Esophagus squamous epithelium (tissue), 4 donors: ENCODE data around the gene TADA2B.

Source experiments
- POLR2A ChIP-seq, 4 donors: fragments of 450-650 bp; IDR thresholded peaks; one replicate each; pipeline ENCODE4 v1.6.1; 2017; ENCODE audit warnings: antibody characterized with exemption in 4 of 4, mild to moderate bottlenecking in 4 of 4, moderate library complexity in 3 of 4
- TF ChIP-seq, protein P1 (sequence below), 6 experiments: fragments of 450-650 bp in 4 of 6; fragments of 200-600 bp in 2 of 6; sonication (generic) in 2 of 6; IDR thresholded peaks; one replicate each; pipeline ENCODE4 v1.5.1; 2016 to 2019; ENCODE audit warnings: antibody characterized with exemption in 6 of 6, mild to moderate bottlenecking in 4 of 6, moderate library complexity in 4 of 6

DNA sequence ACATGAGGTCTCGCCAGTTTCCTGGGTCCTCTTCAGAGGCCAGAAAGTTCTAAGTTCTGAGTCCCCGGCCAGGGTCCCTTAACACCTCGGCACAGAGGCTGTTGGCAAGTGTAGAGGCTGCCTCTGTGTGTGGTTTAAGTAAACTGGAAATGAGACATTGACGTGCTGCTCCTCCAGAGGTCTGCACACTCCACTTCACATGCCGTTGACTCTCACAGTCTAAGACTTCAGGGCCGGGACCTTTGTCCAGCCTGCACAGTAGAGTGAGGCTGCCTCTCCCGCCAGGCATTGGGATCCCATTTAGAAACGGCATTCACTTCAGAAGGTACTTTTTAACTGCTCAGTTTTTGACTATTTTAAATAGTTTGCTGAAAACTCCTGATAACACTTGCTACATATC lies 10.6 kb upstream of the TADA2B start:
- TF ChIP-seq, protein P1, sequence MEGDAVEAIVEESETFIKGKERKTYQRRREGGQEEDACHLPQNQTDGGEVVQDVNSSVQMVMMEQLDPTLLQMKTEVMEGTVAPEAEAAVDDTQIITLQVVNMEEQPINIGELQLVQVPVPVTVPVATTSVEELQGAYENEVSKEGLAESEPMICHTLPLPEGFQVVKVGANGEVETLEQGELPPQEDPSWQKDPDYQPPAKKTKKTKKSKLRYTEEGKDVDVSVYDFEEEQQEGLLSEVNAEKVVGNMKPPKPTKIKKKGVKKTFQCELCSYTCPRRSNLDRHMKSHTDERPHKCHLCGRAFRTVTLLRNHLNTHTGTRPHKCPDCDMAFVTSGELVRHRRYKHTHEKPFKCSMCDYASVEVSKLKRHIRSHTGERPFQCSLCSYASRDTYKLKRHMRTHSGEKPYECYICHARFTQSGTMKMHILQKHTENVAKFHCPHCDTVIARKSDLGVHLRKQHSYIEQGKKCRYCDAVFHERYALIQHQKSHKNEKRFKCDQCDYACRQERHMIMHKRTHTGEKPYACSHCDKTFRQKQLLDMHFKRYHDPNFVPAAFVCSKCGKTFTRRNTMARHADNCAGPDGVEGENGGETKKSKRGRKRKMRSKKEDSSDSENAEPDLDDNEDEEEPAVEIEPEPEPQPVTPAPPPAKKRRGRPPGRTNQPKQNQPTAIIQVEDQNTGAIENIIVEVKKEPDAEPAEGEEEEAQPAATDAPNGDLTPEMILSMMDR (IDR thresholded peaks at IDR 0.05): no peak
- TF ChIP-seq POLR2A (IDR thresholded peaks at IDR 0.05): no peak
